ENCODE results near the gene PTK6.
"Not testable (repeated sequence)": the region's sequence is repeated elsewhere in the genome, so short reads cannot be mapped to it uniquely, and the experiment has no call there.

PTK6 gene

GRCh38 chr20:63568986-63569949 is 32.1 kb upstream of the PTK6 start:
- DNase-seq: no peak

- no peak for DNase-seq
Measured at GRCh38 chr20:63568170-63568981, 31.2 kb upstream of the PTK6 start.

GRCh38 chr20:63567386-63568169 is 30.4 kb upstream of the PTK6 start:
- peak; percentile 61 for DNase-seq

- peak; percentile 3 for DNase-seq
Measured at GRCh38 chr20:63567136-63567385, 29.9 kb upstream of the PTK6 start.

- DNase-seq: no peak
Measured at GRCh38 chr20:63566395-63567135, 29.4 kb upstream of the PTK6 start.

GRCh38 chr20:63565699-63566335 is 28.6 kb upstream of the PTK6 start:
- DNase-seq: no peak

- DNase-seq: no peak
Measured at GRCh38 chr20:63565021-63565698, 28.0 kb upstream of the PTK6 start.

GRCh38 chr20:63564036-63564810 is 27.0 kb upstream of the PTK6 start:
- no peak for DNase-seq

GRCh38 chr20:63563225-63563935 is 26.2 kb upstream of the PTK6 start:
- DNase-seq: no peak

GRCh38 chr20:63562461-63563224 is 25.5 kb upstream of the PTK6 start:
- DNase-seq: no peak

- DNase-seq: no peak
Measured at GRCh38 chr20:63561624-63562396, 24.6 kb upstream of the PTK6 start.

GRCh38 chr20:63560856-63561609 is 23.9 kb upstream of the PTK6 start:
- no peak for DNase-seq

GRCh38 chr20:63560333-63560805 is 23.2 kb upstream of the PTK6 start:
- DNase-seq: no peak

- DNase-seq: not testable (repeated sequence)
Measured at GRCh38 chr20:63559485-63560332, 22.5 kb upstream of the PTK6 start.

GRCh38 chr20:63558804-63559484 is 21.8 kb upstream of the PTK6 start:
- DNase-seq: no peak

- no peak for DNase-seq
Measured at GRCh38 chr20:63557481-63557891, 20.3 kb upstream of the PTK6 start.
